Smooth muscle cell (in vitro differentiated cells): ENCODE results near the gene DVL1. TPM values are rescaled to one million over a fixed set of nuclear protein-coding genes. Genes with fewer than 3 reads are reported as not detected.

Source experiments
- DNase-seq: peaks from one replicate; lab custom pipeline; 2025; ENCODE audit not compliant: unreplicated experiment; lab: John Stamatoyannopoulos, UW
- H2AFZ ChIP-seq: fragments of 200-600 bp; sonication (generic); 2 replicates; pipeline ENCODE4 v1.6.0; 2016; ENCODE audit warnings: antibody characterized with exemption, low read depth, mild to moderate bottlenecking
- H3F3A ChIP-seq: fragments of 200-600 bp; sonication (generic); 2 replicates; pipeline ENCODE4 v1.6.0; 2017; ENCODE audit warnings: antibody characterized with exemption, low read depth
- H3K27ac ChIP-seq: fragments of 200-600 bp; sonication (generic); 2 replicates; pipeline ENCODE4 v1.5.1; 2016; ENCODE audit warnings: low read depth, mild to moderate bottlenecking
- H3K27me3 ChIP-seq: fragments of 200-600 bp; sonication (generic); 2 replicates; pipeline ENCODE4 v1.6.1; 2016; ENCODE audit warnings: low read depth, mild to moderate bottlenecking
- H3K36me3 ChIP-seq: fragments of 200-600 bp; sonication (generic); 2 replicates; pipeline ENCODE4 v1.5.1; 2016; ENCODE audit warnings: low read depth
- H3K4me1 ChIP-seq: fragments of 200-600 bp; sonication (generic); 2 replicates; pipeline ENCODE4 v1.5.1; 2016; ENCODE audit warnings: low read depth
- H3K4me2 ChIP-seq: fragments of 200-600 bp; sonication (generic); 2 replicates; pipeline ENCODE4 v1.6.0; 2016; ENCODE audit warnings: mild to moderate bottlenecking
- H3K4me3 ChIP-seq: fragments of 200-600 bp; sonication (generic); 2 replicates; pipeline ENCODE4 v1.5.1; 2016; ENCODE audit warnings: mild to moderate bottlenecking
- H3K79me2 ChIP-seq: fragments of 200-600 bp; sonication (generic); 2 replicates; pipeline ENCODE4 v1.6.0; 2016; ENCODE audit warnings: low read depth, mild to moderate bottlenecking
- H3K9ac ChIP-seq: fragments of 200-600 bp; sonication (generic); 2 replicates; pipeline ENCODE4 v1.6.0; 2016; ENCODE audit warnings: low read depth
- H3K9me3 ChIP-seq: fragments of 200-600 bp; sonication (generic); replicated peaks from 2 replicates; pipeline ENCODE4 v1.5.1; 2016; ENCODE audit warnings: low read depth
- H4K20me1 ChIP-seq: fragments of 200-600 bp; sonication (generic); 2 replicates; pipeline ENCODE4 v1.6.0; 2016; ENCODE audit warnings: low read depth
- WGBS: methylation state at CpG from one replicate; pipeline ENCODE4 v1.1.7; 2016; ENCODE audit warnings: low lambda C conversion rate; 5-methylcytosine and 5-hydroxymethylcytosine counted together
- polyA plus RNA-seq: library from polyadenylated mRNA; unstranded; fragments of >200 nt; fragmentation: Nextera tagmentation; extraction: Ambion mirVana; gene quantifications from 2 replicates; pipeline ENCODE4 v1.2.1, GENCODE V29; 2016
- total RNA-seq: library from RNA; depleted of rRNA; stranded (reverse); fragments of >200 nt; gene quantifications from 2 replicates; pipeline ENCODE4 v1.2.3, GENCODE V29; 2014
- TF ChIP-seq, protein P1 (sequence below): fragments of 200-600 bp; sonication (generic); IDR thresholded peaks from 2 replicates; pipeline ENCODE4 v1.5.1; 2017; ENCODE audit warnings: borderline replicate concordance, mild to moderate bottlenecking, antibody characterized with exemption; ENCODE audit not compliant: insufficient read depth, poor library complexity, severe bottlenecking

The DVL1 gene
- total and polyA plus RNA-seq, 2 experiments from 2014 or later = 28.5 to 28.7 TPM

DNA sequence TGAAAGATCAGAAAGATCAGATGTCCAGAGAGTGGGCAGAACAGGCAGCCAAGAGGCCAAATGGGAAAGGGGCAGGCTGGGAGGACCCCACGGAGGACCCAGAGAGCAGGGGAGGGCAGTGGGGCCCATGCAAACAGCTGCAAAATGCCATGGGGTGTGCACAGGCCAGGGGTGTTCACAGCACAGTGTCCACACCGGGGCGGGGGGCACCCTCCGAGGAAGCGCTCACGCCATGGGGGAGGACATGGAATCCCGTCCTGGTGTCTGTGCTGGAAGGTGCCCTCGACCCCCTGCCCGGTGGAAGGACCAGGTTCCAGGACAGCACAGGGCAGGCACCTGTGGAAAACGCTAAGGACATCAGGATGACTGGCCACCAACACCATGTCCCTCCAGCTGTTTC, 26.3 kb downstream of the DVL1 start:
- H3K4me1 ChIP-seq = peaks cover 7% of the 10 kb centered on the region
- no peaks in the 10 kb centered on the region for H3K27me3 ChIP-seq
- H3K79me2 ChIP-seq = peaks cover 75% of the 10 kb centered on the region
- no peak overlapping the region for H3K9ac ChIP-seq
- TF ChIP-seq, protein P1, sequence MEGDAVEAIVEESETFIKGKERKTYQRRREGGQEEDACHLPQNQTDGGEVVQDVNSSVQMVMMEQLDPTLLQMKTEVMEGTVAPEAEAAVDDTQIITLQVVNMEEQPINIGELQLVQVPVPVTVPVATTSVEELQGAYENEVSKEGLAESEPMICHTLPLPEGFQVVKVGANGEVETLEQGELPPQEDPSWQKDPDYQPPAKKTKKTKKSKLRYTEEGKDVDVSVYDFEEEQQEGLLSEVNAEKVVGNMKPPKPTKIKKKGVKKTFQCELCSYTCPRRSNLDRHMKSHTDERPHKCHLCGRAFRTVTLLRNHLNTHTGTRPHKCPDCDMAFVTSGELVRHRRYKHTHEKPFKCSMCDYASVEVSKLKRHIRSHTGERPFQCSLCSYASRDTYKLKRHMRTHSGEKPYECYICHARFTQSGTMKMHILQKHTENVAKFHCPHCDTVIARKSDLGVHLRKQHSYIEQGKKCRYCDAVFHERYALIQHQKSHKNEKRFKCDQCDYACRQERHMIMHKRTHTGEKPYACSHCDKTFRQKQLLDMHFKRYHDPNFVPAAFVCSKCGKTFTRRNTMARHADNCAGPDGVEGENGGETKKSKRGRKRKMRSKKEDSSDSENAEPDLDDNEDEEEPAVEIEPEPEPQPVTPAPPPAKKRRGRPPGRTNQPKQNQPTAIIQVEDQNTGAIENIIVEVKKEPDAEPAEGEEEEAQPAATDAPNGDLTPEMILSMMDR = no peak
- peak overlapping the region; percentile 7 for H3K4me2 ChIP-seq
- peaks cover 70% of the 10 kb centered on the region for H4K20me1 ChIP-seq
- no peak overlapping the region for H2AFZ ChIP-seq
- 96% methylated on average over 10 of the region's 10 CpGs for WGBS
- no peak for DNase-seq
- no peaks in the 10 kb centered on the region for H3K9me3 ChIP-seq
- H3F3A ChIP-seq = no peaks in the 10 kb centered on the region
- no peak overlapping the region for H3K27ac ChIP-seq
- no peaks in the 10 kb centered on the region for H3K36me3 ChIP-seq
- H3K4me3 ChIP-seq = no peak overlapping the region

GRCh38 chr1:1322418-1322817, 26.8 kb downstream of the DVL1 start:
- no peaks in the 10 kb centered on the region for H3K36me3 ChIP-seq
- H3K9ac ChIP-seq = no peak overlapping the region
- TF ChIP-seq, protein P1 = no peak
- peaks cover 79% of the 10 kb centered on the region for H3K79me2 ChIP-seq
- H3K4me2 ChIP-seq = no peak overlapping the region
- no peak overlapping the region for H2AFZ ChIP-seq
- H3K4me3 ChIP-seq = no peak overlapping the region
- H4K20me1 ChIP-seq = peaks cover 76% of the 10 kb centered on the region
- 100% methylated on average over 2 of the region's 14 CpGs for WGBS
- peaks cover 7% of the 10 kb centered on the region for H3K4me1 ChIP-seq
- H3K9me3 ChIP-seq = no peaks in the 10 kb centered on the region
- no peak for DNase-seq
- H3K27ac ChIP-seq = no peak overlapping the region
- no peaks in the 10 kb centered on the region for H3K27me3 ChIP-seq
- no peaks in the 10 kb centered on the region for H3F3A ChIP-seq

DNA sequence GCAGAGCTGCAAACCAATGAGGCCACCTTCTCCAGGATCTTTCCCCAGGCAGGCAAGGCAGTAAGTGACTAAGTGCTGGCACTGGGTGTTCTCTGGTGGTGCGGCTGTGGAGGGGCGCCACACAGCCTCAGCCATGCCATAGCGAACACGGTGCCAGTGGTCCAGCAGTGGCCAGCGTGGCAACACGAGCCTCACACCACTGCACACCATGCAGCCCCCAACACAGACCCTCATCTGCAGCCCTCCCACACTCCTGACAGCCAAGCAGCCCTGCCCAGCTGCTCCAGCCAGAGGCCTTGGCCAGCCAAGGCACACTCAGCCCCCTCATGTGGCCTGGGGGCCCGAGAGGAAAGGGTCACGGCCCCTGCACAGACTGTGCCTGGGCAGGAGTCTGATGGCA, 27.7 kb downstream of the DVL1 start:
- Histone ChIP-seq H3K9ac (no peak overlapping the region), H3K79me2 (peaks cover 80% of the 10 kb centered on the region), H3K4me3 (no peak overlapping the region), H3K27ac (no peak overlapping the region), H3K36me3 (no peaks in the 10 kb centered on the region), H3K4me1 (peaks cover 7% of the 10 kb centered on the region), H3F3A (no peaks in the 10 kb centered on the region), H3K27me3 (no peaks in the 10 kb centered on the region), H4K20me1 (peaks cover 74% of the 10 kb centered on the region), H3K4me2 (no peak overlapping the region), H2AFZ (no peak overlapping the region), H3K9me3 (no peaks in the 10 kb centered on the region)
- TF ChIP-seq, protein P1 = no peak
- 96% methylated on average over 8 of the region's 8 CpGs for WGBS
- no peak for DNase-seq

GRCh38 chr1:1320666-1321448, 28.4 kb downstream of the DVL1 start:
- H3K4me2 ChIP-seq = no peak overlapping the region
- H2AFZ ChIP-seq = no peak overlapping the region
- H3K27me3 ChIP-seq = no peaks in the 10 kb centered on the region
- no peak for DNase-seq
- H3K4me1 ChIP-seq = peaks cover 7% of the 10 kb centered on the region
- H3F3A ChIP-seq = no peaks in the 10 kb centered on the region
- H3K27ac ChIP-seq = no peak overlapping the region
- H3K9me3 ChIP-seq = no peaks in the 10 kb centered on the region
- H4K20me1 ChIP-seq = peaks cover 75% of the 10 kb centered on the region
- WGBS = 93% methylated on average over 21 of the region's 23 CpGs
- no peak overlapping the region for H3K4me3 ChIP-seq
- H3K79me2 ChIP-seq = peaks cover 74% of the 10 kb centered on the region
- TF ChIP-seq, protein P1 = no peak
- H3K36me3 ChIP-seq = no peaks in the 10 kb centered on the region
- no peak overlapping the region for H3K9ac ChIP-seq
